GM12878 (cell line): ENCODE results near the gene GJA1.

Source experiments
- CTCF ChIP-seq, 3 experiments: IDR thresholded peaks in 2 of 3; conservative IDR thresholded peaks in 1 of 3; 2 replicates each; pipeline ENCODE4 v1.5.1; 2011; ENCODE audit warnings: low read depth in 3 of 3, low read length in 3 of 3, mild to moderate bottlenecking in 3 of 3, control low read depth in 2 of 3, moderate library complexity in 2 of 3, inconsistent platforms in 1 of 3, mixed read lengths in 1 of 3; ENCODE audit not compliant: control insufficient read depth in 2 of 3, insufficient read depth in 1 of 3; ENCODE audit errors: extremely low read depth in 1 of 3
- POLR2A ChIP-seq: IDR thresholded peaks from 2 replicates; pipeline ENCODE4 v1.6.1; 2011; ENCODE audit warnings: low read depth, mild to moderate bottlenecking, low read length
- SREBF2 ChIP-seq: IDR thresholded peaks from 2 replicates; pipeline ENCODE4 v1.6.1; 2012; ENCODE audit warnings: mild to moderate bottlenecking, low read length

GRCh38 chr6:121465101-121465500, 29.7 kb downstream of the GJA1 start:
- no peak for TF ChIP-seq SREBF2
- TF ChIP-seq CTCF (IDR thresholded peaks at IDR 0.05 in 2 of 3, conservative IDR thresholded peaks at IDR 0.05 in 1 of 3; ENCODE audit: control insufficient read depth in 2 of 3, extremely low read depth in 1 of 3, insufficient read depth in 1 of 3, low read depth in 3 of 3, low read length in 3 of 3) = no peak
- TF ChIP-seq POLR2A = no peak
